ENCODE results near the gene TMEM229B.

TMEM229B gene

GRCh38 chr14:67515386-67516079 lies 27.0 kb upstream of the TMEM229B start:
- H3K4me3 ChIP-seq, result peak overlapping the region; percentile 98
- peak overlapping the region in 1 of 2 donors; percentile 73 for H3K27ac ChIP-seq
- DNase-seq (ENCODE audit: low spot score), result no peak
- TF ChIP-seq CTCF (IDR thresholded peaks at IDR 0.05), result no peak

DNA sequence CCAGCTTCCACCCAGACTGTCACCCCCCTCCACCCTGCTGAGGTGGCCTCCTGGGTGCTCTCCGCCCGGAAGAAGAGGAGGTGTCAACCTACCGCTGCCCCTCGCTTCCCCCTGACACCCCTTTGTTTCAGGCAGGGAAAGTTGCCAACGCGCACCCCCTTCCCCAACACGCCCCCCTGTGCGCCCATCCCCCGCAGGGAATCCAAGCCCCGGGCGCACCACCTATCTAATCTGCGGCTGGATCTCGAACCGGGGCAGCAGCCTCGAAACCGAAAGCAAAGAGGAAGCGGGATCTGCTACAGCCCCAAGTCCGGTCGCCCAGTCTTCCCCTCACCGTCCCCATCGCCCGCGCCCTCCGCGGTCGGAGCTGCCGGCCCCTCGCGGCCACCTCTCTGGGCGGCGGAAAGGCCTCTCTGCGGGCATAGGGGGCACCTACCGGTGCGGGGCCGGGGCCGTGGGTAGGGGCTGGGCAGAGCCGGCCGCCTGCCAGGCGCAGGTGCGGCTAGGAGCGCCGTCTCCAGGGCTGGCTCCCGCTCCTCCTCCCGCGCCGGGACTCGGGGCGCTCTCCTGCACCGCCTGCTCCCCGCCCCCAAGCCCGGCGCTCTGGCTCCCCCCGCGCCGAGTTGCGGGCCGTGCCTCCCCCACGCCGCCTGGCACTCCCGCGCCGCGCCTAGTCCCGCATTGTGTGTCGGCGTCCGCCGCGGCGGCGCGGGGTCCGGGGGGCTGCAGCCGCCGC lies 26.3 kb upstream of the TMEM229B start:
- Histone ChIP-seq H3K4me3 (peak overlapping the region; percentile 98), H3K27ac (peak overlapping the region; percentile 40 to 73)
- no peak for TF ChIP-seq CTCF (IDR thresholded peaks at IDR 0.05)
- DNase-seq (ENCODE audit: low spot score), result no peak

GRCh38 chr14:67514203-67514607 lies 25.7 kb upstream of the TMEM229B start:
- TF ChIP-seq CTCF (IDR thresholded peaks at IDR 0.05), result no peak
- H3K4me3 ChIP-seq, result peak overlapping the region; percentile 98
- peak overlapping the region in 1 of 2 donors; percentile 73 for H3K27ac ChIP-seq
- DNase-seq (ENCODE audit: low spot score), result no peak

DNA sequence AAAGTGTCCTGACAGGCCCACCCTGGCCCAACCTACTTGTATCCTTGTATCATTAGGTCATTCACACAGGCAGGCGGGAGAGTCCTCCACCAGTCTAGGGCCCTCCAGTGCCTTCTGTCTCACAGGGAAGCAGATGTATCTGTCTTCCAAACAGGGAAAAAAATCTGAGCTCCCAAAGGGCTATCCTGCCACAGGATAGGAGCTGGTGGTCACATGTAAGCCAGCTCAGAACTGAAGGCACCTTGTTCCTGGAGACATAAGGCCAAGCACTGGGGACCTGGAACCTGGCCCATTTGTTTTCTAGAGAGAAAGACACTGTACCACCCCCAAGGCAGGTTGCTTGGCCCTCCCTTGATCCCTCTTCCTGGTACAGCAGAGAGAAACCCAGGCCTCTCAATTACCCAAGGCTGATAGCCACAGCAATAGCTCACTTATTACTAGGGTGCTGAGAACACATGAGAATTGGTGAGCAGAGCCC lies 25.1 kb upstream of the TMEM229B start:
- DNase-seq (ENCODE audit: low spot score), result no peak
- no peak overlapping the region for H3K4me3 ChIP-seq
- H3K27ac ChIP-seq, result peak overlapping the region in 1 of 2 donors; percentile 2

DNA sequence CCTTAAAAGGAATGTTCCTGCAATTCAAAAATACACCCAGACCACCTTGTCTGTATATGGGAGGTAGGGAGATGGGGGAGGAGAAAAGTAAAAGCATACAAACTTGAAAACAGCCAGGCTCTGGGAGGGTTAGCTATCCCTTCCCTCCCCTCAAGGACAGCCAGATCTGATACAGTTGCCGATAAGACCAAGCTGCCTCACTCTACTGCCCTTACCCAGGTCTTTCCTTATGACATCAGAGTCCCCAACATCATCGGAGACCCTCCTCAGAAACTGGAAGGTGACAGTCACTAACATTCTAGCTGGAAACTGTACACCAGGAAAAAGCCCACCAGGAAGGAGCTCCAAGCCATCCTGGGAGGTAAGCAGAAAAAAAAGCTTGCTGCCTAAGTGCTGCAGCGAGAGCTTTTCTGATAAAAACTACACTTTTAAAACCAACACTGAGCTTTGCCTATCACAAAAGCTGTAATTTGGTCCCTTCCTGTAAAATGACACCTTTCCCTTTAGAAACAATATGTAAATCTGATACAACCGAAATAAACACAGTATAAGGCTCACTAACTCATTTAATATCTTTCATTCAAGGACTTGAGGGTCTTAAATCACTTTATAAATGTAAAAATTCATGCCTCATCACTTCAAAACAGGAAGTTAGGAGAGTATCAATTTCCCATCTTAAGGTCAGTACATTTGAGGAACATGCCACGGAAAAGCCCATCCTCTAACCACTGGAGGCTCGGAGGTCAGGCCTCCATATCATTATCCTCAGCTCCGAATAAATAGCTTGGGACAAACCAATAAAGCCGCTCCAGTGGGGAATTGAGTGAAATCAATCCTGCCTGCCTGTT lies 24.2 kb upstream of the TMEM229B start:
- Histone ChIP-seq H3K4me3 (no peak overlapping the region), H3K27ac (no peak overlapping the region)
- TF ChIP-seq CTCF (IDR thresholded peaks at IDR 0.05), result no peak
- DNase-seq (ENCODE audit: low spot score), result no peak

More for the DNA sequence above, 25.1 kb upstream of the TMEM229B start:
- no peak for TF ChIP-seq CTCF (IDR thresholded peaks at IDR 0.05)

DNA sequence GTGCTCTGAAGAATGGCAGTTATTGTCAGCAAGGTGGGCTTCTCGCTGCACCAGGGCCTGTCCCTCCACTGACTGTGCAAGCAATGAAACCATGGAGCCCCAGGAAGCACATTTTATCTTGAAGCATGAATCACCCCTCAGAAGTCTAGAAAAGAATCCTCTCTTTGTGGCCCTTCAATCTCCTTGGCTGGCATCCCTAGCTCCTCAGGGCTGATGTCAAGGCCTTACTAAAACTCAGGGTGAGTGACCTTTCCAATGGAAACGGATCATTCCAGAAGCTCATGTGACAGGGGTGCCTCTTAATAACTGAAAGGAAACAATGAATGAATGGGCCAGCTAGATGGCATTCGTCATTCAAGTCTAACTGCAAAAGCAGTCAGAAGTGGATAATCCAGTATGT lies 22.3 kb upstream of the TMEM229B start:
- Histone ChIP-seq H3K27ac (no peak overlapping the region), H3K4me3 (no peak overlapping the region)
- DNase-seq (ENCODE audit: low spot score), result no peak
- TF ChIP-seq CTCF (IDR thresholded peaks at IDR 0.05), result no peak
